BLaER1 (cell line): Measurements from ENCODE around the gene FBXO11.

Experiments
- H3K27ac ChIP-seq: shearing (Covaris generic); formaldehyde crosslinking; 2 replicates; pipeline ENCODE4 v1.8.1; 2022
- H3K27me3 ChIP-seq: shearing (Covaris generic); formaldehyde crosslinking; 2 replicates; pipeline ENCODE4 v1.8.1; 2022
- H3K36me3 ChIP-seq: shearing (Covaris generic); formaldehyde crosslinking; 2 replicates; pipeline ENCODE4 v1.8.1; 2022
- H3K4me1 ChIP-seq: shearing (Covaris generic); formaldehyde crosslinking; 2 replicates; pipeline ENCODE4 v1.8.1; 2022
- H3K4me2 ChIP-seq: shearing (Covaris generic); formaldehyde crosslinking; 2 replicates; pipeline ENCODE4 v1.8.1; 2022
- H3K4me3 ChIP-seq: shearing (Covaris generic); formaldehyde crosslinking; 2 replicates; pipeline ENCODE4 v1.8.1; 2022
- H3K9ac ChIP-seq: shearing (Covaris generic); formaldehyde crosslinking; 2 replicates; pipeline ENCODE4 v1.8.1; 2022
- H3K9me3 ChIP-seq: shearing (Covaris generic); formaldehyde crosslinking; 2 replicates; pipeline ENCODE4 v1.8.1; 2022
- H4K20me1 ChIP-seq: shearing (Covaris generic); formaldehyde crosslinking; 2 replicates; pipeline ENCODE4 v1.8.1; 2022
- Cebpa-rat ChIP-seq: shearing (Covaris generic); IDR thresholded peaks from 2 replicates; pipeline ENCODE4 v1.8.1; 2022

Gene FBXO11

DNA sequence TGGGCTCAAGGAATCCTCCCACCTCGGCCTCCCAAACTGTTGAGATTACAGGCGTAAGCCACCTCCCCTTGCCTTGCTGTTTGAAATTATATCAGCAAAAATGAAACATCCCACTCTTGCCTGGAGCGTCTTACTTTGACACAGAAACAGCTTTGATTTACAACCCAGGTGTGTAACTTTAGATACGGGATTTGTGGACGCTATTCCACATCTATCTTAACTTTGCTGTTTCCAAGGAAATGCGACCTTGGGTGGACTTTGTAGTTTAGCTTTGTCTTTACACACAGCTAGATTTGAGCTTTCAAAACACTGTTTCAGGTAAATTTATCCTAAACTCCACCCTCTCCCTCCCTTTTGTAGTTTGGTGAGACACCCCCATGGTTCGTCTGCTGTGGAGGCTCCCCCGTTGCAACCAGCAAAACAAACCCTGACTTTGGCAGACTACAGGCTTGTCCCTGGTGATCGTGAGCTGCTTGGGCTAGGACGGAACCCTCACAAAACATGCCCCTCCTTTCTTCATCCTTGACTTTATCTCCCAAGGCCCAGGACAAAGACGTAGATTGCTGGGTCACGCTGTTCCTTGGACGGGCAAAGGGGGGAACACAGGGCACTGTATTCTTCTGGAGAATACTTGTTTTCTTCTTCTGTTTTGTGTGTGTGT is 128.9 kb downstream of the FBXO11 start:
- H3K9ac ChIP-seq = no peak overlapping the region
- H3K4me2 ChIP-seq = no peak overlapping the region
- no peak for TF ChIP-seq Cebpa-rat
- H3K4me3 ChIP-seq = no peak overlapping the region
- peaks cover 81% of the 10 kb centered on the region for H3K36me3 ChIP-seq
- H3K4me1 ChIP-seq = peaks cover 85% of the 10 kb centered on the region
- H3K27me3 ChIP-seq = no peaks in the 10 kb centered on the region
- H4K20me1 ChIP-seq = peaks cover 100% of the 10 kb centered on the region
- H3K27ac ChIP-seq = 0 out of 2 replicates have a peak overlapping the region, but pooled peaks have one; percentile 2
- H3K9me3 ChIP-seq = no peaks in the 10 kb centered on the region

DNA sequence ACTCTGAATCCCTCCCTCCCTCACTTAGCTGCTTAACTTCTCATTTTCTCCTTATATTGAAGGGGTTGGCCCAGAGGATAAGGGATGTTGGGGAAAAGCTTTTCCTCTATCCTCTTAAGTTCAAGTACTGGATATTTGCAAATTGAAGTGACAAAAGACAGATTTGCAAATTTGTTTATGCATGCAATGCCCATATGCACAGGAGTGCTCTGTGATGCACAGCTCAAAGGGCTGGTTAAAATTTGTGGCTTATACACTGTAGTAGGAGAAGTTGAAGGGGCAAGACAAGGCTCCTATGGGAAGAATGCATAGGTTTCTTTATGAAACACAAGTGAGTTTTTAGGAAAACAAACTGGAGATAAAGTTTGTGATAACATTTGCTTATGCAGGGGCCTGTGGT is 131.7 kb downstream of the FBXO11 start:
- TF ChIP-seq Cebpa-rat = no peak
- H3K36me3 ChIP-seq = peaks cover 99% of the 10 kb centered on the region
- H3K4me2 ChIP-seq = peak overlapping the region; percentile 21; the same call in 1 of the 2 replicates
- no peak overlapping the region for H3K27ac ChIP-seq
- H3K27me3 ChIP-seq = no peaks in the 10 kb centered on the region
- no peak overlapping the region for H3K4me3 ChIP-seq
- H4K20me1 ChIP-seq = peaks cover 100% of the 10 kb centered on the region
- H3K9me3 ChIP-seq = no peaks in the 10 kb centered on the region
- H3K9ac ChIP-seq = no peak overlapping the region
- H3K4me1 ChIP-seq = peaks cover 76% of the 10 kb centered on the region

DNA sequence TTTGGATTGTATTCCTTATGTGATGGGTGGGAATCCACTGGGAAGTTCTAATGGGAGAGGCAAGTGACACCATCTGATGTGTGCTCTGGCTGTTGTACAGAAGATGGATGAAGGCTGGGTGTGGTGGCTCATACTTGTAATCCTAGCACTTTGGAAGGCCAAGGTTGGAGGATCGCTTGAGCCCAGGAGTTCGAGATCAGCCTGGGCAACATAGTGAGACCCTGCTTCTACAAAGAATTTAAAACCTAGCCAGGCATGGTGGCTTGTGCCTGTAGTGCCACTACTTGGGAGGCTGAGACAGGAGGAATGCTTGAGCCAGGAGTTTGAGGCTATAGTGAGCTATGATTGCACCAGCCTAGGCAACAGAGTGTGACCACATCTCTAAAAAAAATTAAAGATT is 134.0 kb downstream of the FBXO11 start:
- H3K9ac ChIP-seq = no peak overlapping the region
- no peak overlapping the region for H3K4me2 ChIP-seq
- peaks cover 93% of the 10 kb centered on the region for H4K20me1 ChIP-seq
- H3K36me3 ChIP-seq = peaks cover 93% of the 10 kb centered on the region
- no peak for TF ChIP-seq Cebpa-rat
- no peaks in the 10 kb centered on the region for H3K9me3 ChIP-seq
- H3K27ac ChIP-seq = no peak overlapping the region
- no peak overlapping the region for H3K4me3 ChIP-seq
- peaks cover 76% of the 10 kb centered on the region for H3K4me1 ChIP-seq
- no peaks in the 10 kb centered on the region for H3K27me3 ChIP-seq

DNA sequence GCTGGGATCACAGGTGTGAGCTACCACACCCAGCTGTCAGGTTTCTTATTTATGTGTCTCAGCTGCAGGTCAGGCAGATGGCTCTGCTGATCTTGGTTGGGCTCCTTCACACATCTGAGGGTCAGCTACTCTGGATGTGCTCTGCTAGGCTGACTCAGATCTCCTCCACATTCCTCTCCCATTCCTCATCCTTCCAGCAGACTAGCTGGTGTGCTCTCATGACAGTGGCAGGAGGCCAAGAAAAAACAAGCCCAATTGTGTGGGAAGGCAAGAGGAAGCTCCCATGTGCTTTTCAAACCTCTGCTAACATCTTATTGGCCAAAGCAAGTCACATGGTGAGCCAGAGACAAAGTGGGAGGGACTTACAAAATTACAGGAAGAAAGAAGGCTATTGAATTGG is 135.1 kb downstream of the FBXO11 start:
- H3K36me3 ChIP-seq = peaks cover 87% of the 10 kb centered on the region
- H3K27ac ChIP-seq = no peak overlapping the region
- peak overlapping the region; percentile 13; the same call in 1 of the 2 replicates for H3K4me2 ChIP-seq
- no peaks in the 10 kb centered on the region for H3K27me3 ChIP-seq
- H3K4me3 ChIP-seq = no peak overlapping the region
- no peaks in the 10 kb centered on the region for H3K9me3 ChIP-seq
- peaks cover 82% of the 10 kb centered on the region for H3K4me1 ChIP-seq
- no peak for TF ChIP-seq Cebpa-rat
- H4K20me1 ChIP-seq = peaks cover 82% of the 10 kb centered on the region
- no peak overlapping the region for H3K9ac ChIP-seq

DNA sequence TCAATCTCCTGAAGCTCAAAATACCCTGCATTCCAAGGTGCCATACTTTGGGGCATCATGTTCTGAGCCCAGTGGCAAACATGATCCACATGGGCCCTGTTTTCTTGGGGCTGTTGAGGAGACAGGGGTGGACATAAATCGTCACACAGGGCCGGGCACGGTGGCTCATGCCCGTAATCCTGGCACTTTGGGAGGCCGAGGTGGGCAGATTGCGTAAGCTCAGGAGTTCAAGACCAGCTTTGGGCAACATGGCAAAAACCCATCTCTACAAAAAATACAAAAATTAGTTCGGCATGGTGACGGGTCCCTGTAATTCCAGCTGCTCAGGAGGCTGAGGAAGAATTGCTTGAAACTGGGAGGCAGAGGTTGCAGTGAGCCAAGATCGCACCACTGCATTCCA is 137.0 kb downstream of the FBXO11 start:
- Histone ChIP-seq H3K27ac (peak overlapping the region; percentile 19; the same call in 1 of the 2 replicates), H3K9ac (no peak overlapping the region), H3K36me3 (peaks cover 87% of the 10 kb centered on the region), H3K27me3 (no peaks in the 10 kb centered on the region), H3K4me2 (no peak overlapping the region), H3K4me1 (peaks cover 82% of the 10 kb centered on the region), H4K20me1 (peaks cover 63% of the 10 kb centered on the region), H3K4me3 (no peak overlapping the region), H3K9me3 (no peaks in the 10 kb centered on the region)
- peak; percentile 57; the same call in 1 of the 2 replicates for TF ChIP-seq Cebpa-rat

DNA sequence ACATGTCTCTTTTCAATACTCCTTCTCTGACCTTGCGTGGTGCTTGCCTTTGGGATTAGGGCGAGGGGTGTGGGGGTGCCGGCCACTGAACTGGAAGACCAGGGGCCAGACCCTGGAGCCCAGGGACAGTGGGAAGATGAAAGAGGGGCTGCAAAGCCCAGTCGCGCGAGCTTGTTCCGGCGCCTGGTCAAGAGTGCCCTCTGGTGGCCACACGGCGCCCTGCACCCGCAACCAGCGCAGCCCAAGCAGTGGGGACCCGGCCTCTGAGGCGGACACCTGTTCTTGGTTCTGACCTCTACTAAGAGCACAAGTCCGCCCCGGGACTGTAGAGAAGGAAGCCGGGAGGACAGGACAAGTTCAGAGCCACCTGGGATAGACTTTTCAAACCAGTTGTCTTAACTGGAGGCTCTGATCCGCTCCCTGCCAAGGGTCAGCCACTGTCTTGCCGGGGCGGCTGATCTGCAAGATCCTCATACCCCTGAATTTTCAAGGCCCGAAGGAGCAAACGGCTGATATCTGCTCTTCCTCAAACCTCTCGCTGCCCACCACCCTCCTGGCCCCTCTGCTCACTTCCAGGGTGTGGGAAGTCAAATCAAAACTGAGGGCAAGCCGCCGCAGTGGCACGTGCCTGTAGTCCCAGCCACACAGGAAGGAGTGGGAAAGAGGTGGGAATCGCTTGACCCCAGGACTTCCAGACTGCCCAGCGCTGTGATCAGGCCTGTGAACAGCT is 138.3 kb downstream of the FBXO11 start:
- no peak overlapping the region for H3K4me3 ChIP-seq
- no peaks in the 10 kb centered on the region for H3K9me3 ChIP-seq
- peak overlapping the region; percentile 20; the same call in 1 of the 2 replicates for H3K9ac ChIP-seq
- no peak for TF ChIP-seq Cebpa-rat
- peaks cover 88% of the 10 kb centered on the region for H3K36me3 ChIP-seq
- H3K27me3 ChIP-seq = no peaks in the 10 kb centered on the region
- H3K27ac ChIP-seq = peak overlapping the region; percentile 65
- H3K4me2 ChIP-seq = peak overlapping the region; percentile 18
- H4K20me1 ChIP-seq = peaks cover 50% of the 10 kb centered on the region
- peaks cover 86% of the 10 kb centered on the region for H3K4me1 ChIP-seq

DNA sequence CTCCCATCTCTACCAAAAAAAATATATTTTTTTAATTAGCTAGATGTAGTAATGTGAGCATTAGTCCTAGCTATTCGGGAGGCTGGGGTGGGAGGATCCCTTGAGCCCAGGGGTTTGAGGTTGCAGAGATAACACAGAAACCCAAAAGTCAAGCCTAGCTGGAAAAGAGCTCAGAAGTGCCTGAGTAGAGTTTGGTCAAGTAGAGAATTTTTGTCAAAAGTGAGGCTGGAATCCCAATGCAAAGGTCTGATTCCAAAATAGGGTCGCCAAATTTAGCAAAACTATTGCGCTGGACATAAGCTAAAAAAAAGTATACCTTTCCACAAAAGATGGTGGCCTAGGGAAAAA is 138.8 kb downstream of the FBXO11 start:
- TF ChIP-seq Cebpa-rat = no peak
- Histone ChIP-seq H3K4me1 (peaks cover 86% of the 10 kb centered on the region), H4K20me1 (peaks cover 44% of the 10 kb centered on the region), H3K27me3 (no peaks in the 10 kb centered on the region), H3K4me3 (no peak overlapping the region), H3K27ac (peak overlapping the region; percentile 65; the same call in 1 of the 2 replicates), H3K9me3 (no peaks in the 10 kb centered on the region), H3K4me2 (peak overlapping the region; percentile 18), H3K36me3 (peaks cover 88% of the 10 kb centered on the region), H3K9ac (no peak overlapping the region)

DNA sequence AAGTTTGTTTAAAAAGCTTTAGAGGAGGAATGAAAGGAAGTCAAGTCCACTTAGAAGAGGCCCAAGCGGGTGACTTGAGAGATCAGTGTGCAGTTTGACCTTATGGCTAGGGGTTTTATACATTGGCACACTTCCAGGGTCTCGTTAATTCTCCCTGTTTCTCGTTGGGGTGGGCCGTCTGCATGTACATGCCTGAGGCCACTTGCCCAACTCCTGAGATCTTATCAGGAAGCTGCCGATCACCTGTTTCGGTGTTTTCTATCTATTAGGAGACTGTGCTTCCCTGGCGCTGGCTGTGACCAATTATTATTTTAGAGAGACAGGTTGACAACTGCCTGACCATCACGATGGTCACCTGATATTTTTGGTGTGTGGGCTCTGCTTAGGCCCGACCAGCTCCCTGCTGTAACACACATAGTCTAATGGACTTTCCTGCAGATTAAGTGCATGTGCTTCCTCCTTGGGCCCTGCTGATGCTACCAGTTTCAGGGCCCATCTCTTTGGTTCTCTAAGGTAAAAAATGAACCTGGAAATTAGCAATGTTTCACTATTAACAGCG is 154.4 kb downstream of the FBXO11 start:
- no peaks in the 10 kb centered on the region for H3K27me3 ChIP-seq
- peaks cover 19% of the 10 kb centered on the region for H3K9me3 ChIP-seq
- H3K27ac ChIP-seq = peak overlapping the region; percentile 56
- TF ChIP-seq Cebpa-rat = no peak
- H3K9ac ChIP-seq = peak overlapping the region; percentile 52; the same call in 1 of the 2 replicates
- H4K20me1 ChIP-seq = peaks cover 78% of the 10 kb centered on the region
- no peak overlapping the region for H3K4me3 ChIP-seq
- H3K4me1 ChIP-seq = peaks cover 86% of the 10 kb centered on the region
- H3K4me2 ChIP-seq = peak overlapping the region; percentile 47
- peaks cover 97% of the 10 kb centered on the region for H3K36me3 ChIP-seq

DNA sequence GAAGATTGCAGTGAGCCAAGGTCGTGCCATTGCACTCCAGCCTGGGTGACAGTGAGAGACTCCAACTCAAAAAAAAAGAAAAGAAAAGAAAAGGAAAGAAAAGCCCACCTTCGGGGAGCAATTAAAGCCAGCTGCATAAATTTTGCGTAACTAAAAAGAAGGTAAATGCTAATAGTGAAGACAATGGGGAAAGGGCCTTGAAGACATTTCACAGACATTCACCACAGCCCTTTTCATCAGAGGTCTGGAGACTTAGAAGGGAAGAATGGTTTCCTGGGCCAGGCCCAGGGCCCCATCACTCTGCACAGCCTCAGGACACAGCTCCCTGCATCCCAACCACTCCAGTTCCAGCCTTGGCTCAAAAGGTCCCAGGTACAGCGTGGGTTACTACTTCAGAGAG is 158.4 kb downstream of the FBXO11 start:
- H3K4me3 ChIP-seq = no peak overlapping the region
- H3K9me3 ChIP-seq = peaks cover 55% of the 10 kb centered on the region
- no peak overlapping the region; the same call in 1 of the 2 replicates for H3K27ac ChIP-seq
- no peak for TF ChIP-seq Cebpa-rat
- no peaks in the 10 kb centered on the region for H3K27me3 ChIP-seq
- peaks cover 100% of the 10 kb centered on the region for H3K36me3 ChIP-seq
- no peak overlapping the region for H3K9ac ChIP-seq
- peaks cover 84% of the 10 kb centered on the region for H3K4me1 ChIP-seq
- H4K20me1 ChIP-seq = peaks cover 50% of the 10 kb centered on the region
- peak overlapping the region; percentile 1; the same call in 1 of the 2 replicates for H3K4me2 ChIP-seq

DNA sequence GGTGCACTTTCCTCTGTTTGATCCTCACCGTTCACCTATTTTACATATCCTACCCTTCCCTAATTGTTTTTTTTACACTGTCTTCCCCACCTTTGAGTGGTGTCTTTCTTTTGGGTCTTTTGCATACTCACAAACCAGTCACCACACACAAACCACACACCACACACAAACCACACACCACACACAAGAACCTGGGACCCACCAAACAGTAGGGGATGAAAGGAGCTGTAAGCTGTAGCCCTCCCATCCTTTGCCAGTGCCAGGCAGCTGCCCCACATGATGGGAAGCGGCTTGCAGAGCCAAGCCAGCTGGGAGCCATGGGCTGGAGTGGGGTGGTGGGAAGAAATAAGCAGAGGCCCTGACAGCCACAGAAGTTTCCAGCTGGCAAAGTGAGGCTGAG is 162.2 kb downstream of the FBXO11 start:
- H3K9ac ChIP-seq = no peak overlapping the region
- TF ChIP-seq Cebpa-rat = no peak
- H3K9me3 ChIP-seq = peaks cover 69% of the 10 kb centered on the region
- no peaks in the 10 kb centered on the region for H3K27me3 ChIP-seq
- H3K4me1 ChIP-seq = peaks cover 84% of the 10 kb centered on the region
- H3K36me3 ChIP-seq = peaks cover 100% of the 10 kb centered on the region
- peak overlapping the region; percentile 52 for H3K27ac ChIP-seq
- peaks cover 18% of the 10 kb centered on the region for H4K20me1 ChIP-seq
- H3K4me3 ChIP-seq = no peak overlapping the region
- H3K4me2 ChIP-seq = peak overlapping the region; percentile 86; the same call in 1 of the 2 replicates
